DOHH2 (cell line): Measurements from ENCODE around the gene FAT4.

Source experiments
- CTCF ChIP-seq: fragments of 200-600 bp; sonication (generic); IDR thresholded peaks from one replicate; pipeline ENCODE4 v1.5.1; 2014; ENCODE audit warnings: antibody characterized with exemption, mild to moderate bottlenecking, low read depth, low read length; ENCODE audit not compliant: poor library complexity, severe bottlenecking
- EZH2phosphoT487 ChIP-seq: fragments of 200-600 bp; sonication (generic); IDR thresholded peaks from 2 replicates; pipeline ENCODE4 v1.6.1; 2017; ENCODE audit warnings: borderline replicate concordance, mild to moderate bottlenecking, antibody characterized with exemption, low read length, moderate library complexity, mixed read lengths

DNA sequence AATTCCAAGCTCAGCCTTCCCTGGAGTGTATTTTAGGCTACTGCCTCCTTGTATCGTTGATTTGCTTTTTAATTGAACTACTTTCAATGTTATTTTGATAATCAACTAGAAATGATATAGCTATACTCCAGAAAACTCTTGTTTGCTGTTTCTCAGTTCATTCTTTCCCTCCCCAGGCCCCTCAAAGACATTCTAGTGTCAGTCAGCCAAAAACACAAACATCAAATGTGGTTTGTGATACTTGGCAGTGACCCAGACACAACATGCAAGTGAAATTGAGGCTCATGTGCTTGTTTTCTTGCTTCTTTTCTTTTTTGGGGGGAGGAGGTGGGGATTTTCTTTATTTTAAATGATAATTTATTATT, 7.6 kb downstream of the FAT4 start:
- TF ChIP-seq CTCF = no peak
- TF ChIP-seq EZH2phosphoT487 = no peak
